Liver (tissue), 3 donors: ENCODE data around the gene ZNF423.

ENCODE experiments used
- EGR1 ChIP-seq, 2 donors: IDR thresholded peaks; 2 replicates each; pipeline ENCODE4 v1.6.1; 2016 to 2018; ENCODE audit warnings: antibody characterized with exemption in 2 of 2, low read depth in 2 of 2
- YY1 ChIP-seq: IDR thresholded peaks from 2 replicates; pipeline ENCODE4 v1.6.1; 2016; ENCODE audit warnings: antibody characterized with exemption, mild to moderate bottlenecking
- TF ChIP-seq, protein P1 (sequence below): fragments of 150-350 bp; IDR thresholded peaks from 2 replicates; pipeline ENCODE4 v1.5.1; 2017; ENCODE audit warnings: improper control_type of control experiment, low read depth, low read length; ENCODE audit not compliant: missing input control
- donor health status: healthy.
- donor health status: healthy.

DNA sequence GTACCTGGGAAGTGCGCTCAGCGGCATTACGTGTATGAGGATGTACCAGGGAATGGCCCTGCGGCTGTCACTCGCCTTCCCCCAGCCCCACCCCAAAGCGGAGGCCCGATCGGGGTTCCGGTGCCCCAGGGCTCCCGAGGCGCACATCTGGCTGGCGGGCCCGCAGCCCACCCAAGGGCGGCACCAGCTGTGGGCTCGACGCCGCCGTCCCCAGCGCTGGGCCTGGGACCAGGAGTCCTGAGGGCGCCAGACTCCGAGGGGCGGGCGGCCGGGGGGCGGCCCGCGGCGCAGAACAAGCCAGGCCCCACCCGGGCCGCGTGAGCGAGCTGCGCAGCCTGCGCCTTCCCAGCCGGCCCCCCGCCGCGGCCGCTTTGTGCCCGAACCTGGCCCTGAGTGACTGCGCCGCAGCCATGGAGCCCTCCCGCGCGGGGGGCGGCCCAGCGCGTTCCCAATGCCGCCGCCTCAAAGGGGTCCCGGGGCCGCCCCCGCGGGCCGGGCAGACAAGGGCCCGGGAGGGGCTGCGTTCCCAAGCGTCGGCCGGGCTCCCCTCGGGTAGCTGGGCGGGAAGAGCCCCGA lies 17.4 kb downstream of the ZNF423 start:
- TF ChIP-seq, protein P1, sequence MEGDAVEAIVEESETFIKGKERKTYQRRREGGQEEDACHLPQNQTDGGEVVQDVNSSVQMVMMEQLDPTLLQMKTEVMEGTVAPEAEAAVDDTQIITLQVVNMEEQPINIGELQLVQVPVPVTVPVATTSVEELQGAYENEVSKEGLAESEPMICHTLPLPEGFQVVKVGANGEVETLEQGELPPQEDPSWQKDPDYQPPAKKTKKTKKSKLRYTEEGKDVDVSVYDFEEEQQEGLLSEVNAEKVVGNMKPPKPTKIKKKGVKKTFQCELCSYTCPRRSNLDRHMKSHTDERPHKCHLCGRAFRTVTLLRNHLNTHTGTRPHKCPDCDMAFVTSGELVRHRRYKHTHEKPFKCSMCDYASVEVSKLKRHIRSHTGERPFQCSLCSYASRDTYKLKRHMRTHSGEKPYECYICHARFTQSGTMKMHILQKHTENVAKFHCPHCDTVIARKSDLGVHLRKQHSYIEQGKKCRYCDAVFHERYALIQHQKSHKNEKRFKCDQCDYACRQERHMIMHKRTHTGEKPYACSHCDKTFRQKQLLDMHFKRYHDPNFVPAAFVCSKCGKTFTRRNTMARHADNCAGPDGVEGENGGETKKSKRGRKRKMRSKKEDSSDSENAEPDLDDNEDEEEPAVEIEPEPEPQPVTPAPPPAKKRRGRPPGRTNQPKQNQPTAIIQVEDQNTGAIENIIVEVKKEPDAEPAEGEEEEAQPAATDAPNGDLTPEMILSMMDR = no peak
- TF ChIP-seq EGR1 (IDR thresholded peaks at IDR 0.05; ENCODE audit: low read depth in 2 of 2) (no peak), YY1 (no peak)
